Dermis blood vessel endothelial cell (primary cell): ENCODE measurements around the gene SCEL. TPM values are rescaled to one million over a fixed set of nuclear protein-coding genes. Genes with fewer than 3 reads are reported as not detected.
"Not testable (repeated sequence)": the region's sequence is repeated elsewhere in the genome, so short reads cannot be mapped to it uniquely, and the experiment has no call there.

ENCODE experiments used
- DNase-seq: peaks from one replicate; pipeline ENCODE4 v3.0.0; 2010
- total RNA-seq: library from RNA; depleted of rRNA; stranded (reverse); fragments of >200 nt; gene quantifications from 2 replicates; pipeline ENCODE4 v1.2.3, GENCODE V29; 2014

SCEL gene
- total RNA-seq, 1 donor from 2014 or later, result under 0.01 TPM

- DNase-seq, result peak; percentile 11
These were observed 27.6 kb downstream of the SCEL start for GRCh38 chr13:77563111-77563510.

GRCh38 chr13:77565635-77566034 lies 30.1 kb downstream of the SCEL start:
- DNase-seq, result peak; percentile 75

- no peak for DNase-seq
These were observed 36.5 kb downstream of the SCEL start for GRCh38 chr13:77571956-77572355.

GRCh38 chr13:77574096-77574495 lies 38.6 kb downstream of the SCEL start:
- DNase-seq, result no peak

- DNase-seq, result no peak
These were observed 44.5 kb downstream of the SCEL start for GRCh38 chr13:77579959-77580358.

- no peak for DNase-seq
These were observed 45.2 kb downstream of the SCEL start for GRCh38 chr13:77580748-77581147.

GRCh38 chr13:77583581-77583980 lies 48.1 kb downstream of the SCEL start:
- no peak for DNase-seq

- no peak for DNase-seq
These were observed 48.6 kb downstream of the SCEL start for GRCh38 chr13:77584106-77584505.

- no peak for DNase-seq
These were observed 59.8 kb downstream of the SCEL start for GRCh38 chr13:77595166-77595810.

- no peak for DNase-seq
These were observed 61.3 kb downstream of the SCEL start for GRCh38 chr13:77596777-77597176.

- DNase-seq, result no peak
These were observed 63.8 kb downstream of the SCEL start for GRCh38 chr13:77599351-77599750.

GRCh38 chr13:77600701-77601100 lies 65.2 kb downstream of the SCEL start:
- DNase-seq, result no peak

GRCh38 chr13:77611068-77611467 lies 75.6 kb downstream of the SCEL start:
- DNase-seq, result no peak

- DNase-seq, result no peak
These were observed 80.5 kb downstream of the SCEL start for GRCh38 chr13:77616027-77616426.

GRCh38 chr13:77619655-77620054 lies 84.1 kb downstream of the SCEL start:
- DNase-seq, result no peak

- no peak for DNase-seq
These were observed 84.6 kb downstream of the SCEL start for GRCh38 chr13:77620138-77620537.

GRCh38 chr13:77623806-77624205 lies 88.3 kb downstream of the SCEL start:
- DNase-seq, result no peak

- DNase-seq, result no peak
These were observed 92.7 kb downstream of the SCEL start for GRCh38 chr13:77628170-77628569.

- no peak for DNase-seq
These were observed 102.1 kb downstream of the SCEL start for GRCh38 chr13:77637588-77637987.

- no peak for DNase-seq
These were observed 114.9 kb downstream of the SCEL start for GRCh38 chr13:77650409-77650808.

GRCh38 chr13:77653301-77653700 lies 117.8 kb downstream of the SCEL start:
- no peak for DNase-seq

- DNase-seq, result not testable (repeated sequence)
These were observed 124.5 kb downstream of the SCEL start for GRCh38 chr13:77660016-77660415.

- DNase-seq, result no peak
These were observed 125.3 kb downstream of the SCEL start for GRCh38 chr13:77660841-77661250.

GRCh38 chr13:77662301-77662700 lies 126.8 kb downstream of the SCEL start:
- not testable (repeated sequence) for DNase-seq

- DNase-seq, result not testable (repeated sequence)
These were observed 127.3 kb downstream of the SCEL start for GRCh38 chr13:77662831-77663230.
